Measurements from ENCODE around the gene PDGFC. TPM values are rescaled to one million over a fixed set of nuclear protein-coding genes. Genes with fewer than 3 reads are reported as not detected.

PDGFC gene
- total RNA-seq, 4 donors from 2014 or later, result 28.0 to 43.9 (median 34.8) TPM

DNA sequence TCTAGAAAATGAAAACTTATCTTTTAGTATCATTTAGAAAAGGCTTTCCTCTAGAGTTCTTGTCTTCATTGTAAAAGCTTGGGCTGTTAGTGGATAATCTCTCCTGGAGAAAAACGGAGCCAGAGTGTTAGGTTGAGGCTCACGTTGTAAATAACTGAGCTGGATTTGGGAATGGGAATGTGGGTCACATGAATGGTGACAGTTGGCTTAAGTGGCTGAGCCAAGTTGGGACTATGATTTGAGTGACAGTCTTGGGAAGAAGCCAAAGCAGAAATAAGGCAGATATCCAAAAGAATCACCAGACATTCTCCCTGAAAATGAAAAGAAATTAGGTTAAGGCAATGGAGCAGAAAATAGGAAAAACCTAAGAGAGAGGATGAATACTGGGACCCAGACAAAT, 33.6 kb upstream of the PDGFC start:
- H3K27ac ChIP-seq, result peak overlapping the region in 2 of 4 donors; percentile 5 to 7
- ATAC-seq, result no peak
- H3K27me3 ChIP-seq, result no peaks in the 10 kb centered on the region
- no peaks in the 10 kb centered on the region for H3K36me3 ChIP-seq
- TF ChIP-seq POLR2AphosphoS5 (IDR thresholded peaks at IDR 0.05) (no peak), EP300 (IDR thresholded peaks at IDR 0.05) (no peak), POLR2A (IDR thresholded peaks at IDR 0.05) (no peak)
- TF ChIP-seq, protein P1, sequence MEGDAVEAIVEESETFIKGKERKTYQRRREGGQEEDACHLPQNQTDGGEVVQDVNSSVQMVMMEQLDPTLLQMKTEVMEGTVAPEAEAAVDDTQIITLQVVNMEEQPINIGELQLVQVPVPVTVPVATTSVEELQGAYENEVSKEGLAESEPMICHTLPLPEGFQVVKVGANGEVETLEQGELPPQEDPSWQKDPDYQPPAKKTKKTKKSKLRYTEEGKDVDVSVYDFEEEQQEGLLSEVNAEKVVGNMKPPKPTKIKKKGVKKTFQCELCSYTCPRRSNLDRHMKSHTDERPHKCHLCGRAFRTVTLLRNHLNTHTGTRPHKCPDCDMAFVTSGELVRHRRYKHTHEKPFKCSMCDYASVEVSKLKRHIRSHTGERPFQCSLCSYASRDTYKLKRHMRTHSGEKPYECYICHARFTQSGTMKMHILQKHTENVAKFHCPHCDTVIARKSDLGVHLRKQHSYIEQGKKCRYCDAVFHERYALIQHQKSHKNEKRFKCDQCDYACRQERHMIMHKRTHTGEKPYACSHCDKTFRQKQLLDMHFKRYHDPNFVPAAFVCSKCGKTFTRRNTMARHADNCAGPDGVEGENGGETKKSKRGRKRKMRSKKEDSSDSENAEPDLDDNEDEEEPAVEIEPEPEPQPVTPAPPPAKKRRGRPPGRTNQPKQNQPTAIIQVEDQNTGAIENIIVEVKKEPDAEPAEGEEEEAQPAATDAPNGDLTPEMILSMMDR (IDR thresholded peaks at IDR 0.05), result no peak
- no peak overlapping the region for H3K4me3 ChIP-seq
- no peaks in the 10 kb centered on the region for H3K4me1 ChIP-seq
- no peaks in the 10 kb centered on the region for H3K9me3 ChIP-seq
- WGBS, 2 donors (ENCODE audit: low coverage in 1 of 2), result 57 to 64% methylated on average over 2 of the region's 2 CpGs

DNA sequence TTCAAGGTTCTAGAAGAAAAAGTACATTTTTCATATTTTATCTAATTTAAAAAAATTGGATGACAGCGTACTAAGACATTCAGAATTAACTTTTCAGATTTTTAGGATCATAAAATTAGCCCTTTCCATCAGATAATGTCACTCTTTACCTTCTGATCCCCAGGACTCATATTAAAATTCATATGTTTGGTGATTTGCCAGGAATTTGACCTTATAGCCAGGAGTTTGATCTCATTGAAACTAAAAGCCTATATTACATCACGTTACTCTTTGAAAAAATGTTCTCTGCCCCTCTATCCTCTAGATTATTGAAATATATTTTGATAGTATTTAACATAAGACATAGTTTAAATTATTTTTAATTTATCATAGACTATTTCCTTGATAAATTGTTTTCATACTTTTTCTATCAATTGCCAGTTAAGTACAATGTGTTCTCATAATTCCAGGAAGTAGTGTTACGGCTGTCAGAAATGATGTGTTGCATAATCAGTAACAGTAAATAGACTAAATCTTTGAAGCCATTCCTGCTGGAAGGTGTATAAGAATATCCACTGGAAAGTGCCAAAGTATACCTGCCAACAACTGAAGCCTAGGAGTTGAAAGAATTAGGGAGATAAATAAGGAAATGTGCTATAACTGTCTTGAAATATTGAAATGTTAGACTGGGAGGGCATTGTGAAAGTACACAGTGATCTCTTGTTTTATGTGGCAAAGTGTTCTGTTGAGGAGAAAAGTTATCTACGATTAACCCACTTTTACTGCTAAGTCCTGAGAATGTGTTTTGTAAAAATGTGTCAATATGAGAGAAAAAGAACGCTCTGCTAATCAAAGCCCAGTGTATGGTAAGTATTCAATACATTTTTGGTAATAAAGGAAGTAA, 32.9 kb upstream of the PDGFC start:
- ATAC-seq, result no peak
- 58 to 60% methylated on average over 5 of the region's 5 CpGs for WGBS, 2 donors (ENCODE audit: low coverage in 1 of 2)
- Histone ChIP-seq H3K9me3 (no peaks in the 10 kb centered on the region), H3K4me3 (no peak overlapping the region), H3K36me3 (no peaks in the 10 kb centered on the region), H3K4me1 (peaks cover 0 to 2% (median 0%) of the 10 kb centered on the region in 3 donors), H3K27me3 (no peaks in the 10 kb centered on the region), H3K27ac (peak overlapping the region in 3 of 4 donors; percentile 5 to 14 (median 7))
- TF ChIP-seq, protein P1 (IDR thresholded peaks at IDR 0.05), result no peak
- TF ChIP-seq POLR2A (IDR thresholded peaks at IDR 0.05) (no peak), POLR2AphosphoS5 (IDR thresholded peaks at IDR 0.05) (peak; percentile 58)

DNA sequence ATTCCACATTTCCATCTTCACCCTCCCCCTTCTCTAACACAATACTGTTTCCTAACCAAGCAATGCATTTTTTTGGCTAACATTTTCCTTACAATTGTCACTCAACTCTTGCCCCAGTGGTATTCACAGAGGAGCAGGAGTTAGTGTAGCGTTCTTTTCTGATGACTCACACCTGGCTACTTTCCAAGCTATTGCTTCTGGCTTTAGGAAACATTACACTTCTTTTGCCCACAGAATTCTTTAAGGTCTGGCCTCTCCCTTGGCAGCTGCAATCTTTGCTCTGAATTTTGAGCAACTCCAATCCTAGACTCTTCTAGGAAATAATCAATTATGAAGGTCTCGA, 27.5 kb upstream of the PDGFC start:
- Histone ChIP-seq H3K27me3 (no peaks in the 10 kb centered on the region), H3K4me3 (no peak overlapping the region), H3K9me3 (peaks cover 0 to 18% (median 0%) of the 10 kb centered on the region in 3 donors), H3K4me1 (peaks cover 0 to 11% (median 0%) of the 10 kb centered on the region in 3 donors), H3K36me3 (no peaks in the 10 kb centered on the region), H3K27ac (no peak overlapping the region)
- peak; percentile 43 for TF ChIP-seq POLR2AphosphoS5 (IDR thresholded peaks at IDR 0.05)
- no peak for TF ChIP-seq POLR2A (IDR thresholded peaks at IDR 0.05)
- TF ChIP-seq EP300 (IDR thresholded peaks at IDR 0.05), result no peak
- TF ChIP-seq, protein P1 (IDR thresholded peaks at IDR 0.05), result no peak
- ATAC-seq, result peak; percentile 62
- WGBS, 2 donors (ENCODE audit: low coverage in 1 of 2), result 5 to 8% methylated on average over 2 of the region's 2 CpGs

DNA sequence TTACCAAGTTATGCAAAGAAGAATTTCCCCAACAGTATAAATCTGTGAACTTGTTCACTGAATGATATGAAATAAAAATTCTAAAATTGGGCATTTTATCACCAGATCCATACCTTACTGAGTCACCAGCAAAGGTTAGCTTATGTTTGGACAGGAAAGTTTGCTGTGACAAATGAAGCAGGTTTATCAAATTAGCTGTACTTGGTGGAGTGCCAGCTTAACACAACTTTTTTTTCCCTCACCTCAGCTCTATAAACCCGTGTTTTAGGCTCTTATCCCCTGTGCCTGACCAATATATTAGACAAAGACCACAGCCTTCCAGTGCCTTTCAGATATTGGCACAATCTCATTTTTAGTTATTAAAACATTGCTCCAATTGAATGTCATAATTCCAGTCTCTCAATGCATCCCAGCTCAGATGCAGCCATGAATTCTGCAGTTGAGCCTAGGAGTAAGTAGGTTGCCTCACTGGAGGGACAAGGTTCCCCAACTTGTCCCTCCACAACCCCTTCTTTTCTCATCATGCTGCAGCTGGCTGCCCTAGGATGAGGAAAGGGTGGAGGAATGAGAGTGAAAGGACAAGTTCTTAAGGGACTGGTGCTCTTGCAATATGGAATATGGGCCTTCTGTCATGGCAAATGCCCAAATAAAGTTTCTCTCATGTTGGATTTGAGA, 27.0 kb upstream of the PDGFC start:
- ATAC-seq, result peak; percentile 16
- WGBS, 2 donors (ENCODE audit: low coverage in 1 of 2), result 33 to 50% methylated on average over 1 of the region's 1 CpG
- H3K27me3 ChIP-seq, result no peaks in the 10 kb centered on the region
- TF ChIP-seq, protein P1 (IDR thresholded peaks at IDR 0.05), result no peak
- TF ChIP-seq EP300 (IDR thresholded peaks at IDR 0.05) (no peak), POLR2A (IDR thresholded peaks at IDR 0.05) (no peak), POLR2AphosphoS5 (IDR thresholded peaks at IDR 0.05) (no peak)
- peaks cover 0 to 11% (median 0%) of the 10 kb centered on the region in 3 donors for H3K4me1 ChIP-seq
- H3K36me3 ChIP-seq, result no peaks in the 10 kb centered on the region
- H3K9me3 ChIP-seq, result peaks cover 0 to 18% (median 0%) of the 10 kb centered on the region in 3 donors
- H3K4me3 ChIP-seq, result no peak overlapping the region
- no peak overlapping the region for H3K27ac ChIP-seq

All from gastroesophageal sphincter (tissue), 4 donors.